ENCODE measurements around the gene ASPM. TPM values are rescaled to one million over a fixed set of nuclear protein-coding genes. Genes with fewer than 3 reads are reported as not detected.

ASPM gene
- polyA plus RNA-seq, 2 donors = 3.8 to 4.2 TPM

DNA sequence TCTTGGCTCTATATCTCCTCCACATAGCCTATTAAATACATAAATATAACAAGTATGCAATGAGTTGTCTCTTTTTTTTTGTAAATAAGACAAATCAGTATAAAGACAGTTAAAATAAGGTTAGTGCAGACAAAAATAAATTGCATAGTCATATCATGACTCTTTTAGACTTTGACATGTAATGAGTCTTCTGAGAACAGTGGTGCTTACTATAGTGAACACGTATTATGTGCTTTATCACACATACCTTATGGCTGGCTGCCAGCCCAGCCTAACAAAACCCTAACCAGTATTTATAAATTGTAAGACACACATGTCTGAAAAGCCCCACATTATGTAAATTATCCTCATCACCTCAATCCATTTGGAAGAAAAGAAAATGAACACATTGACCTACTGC is 50.3 kb downstream of the ASPM start:
- Histone ChIP-seq H3K27ac (ENCODE audit: low read depth in 2 of 2, low read length in 1 of 2) (no peak overlapping the region), H3K27me3 (ENCODE audit: control insufficient read depth in 1 of 2, insufficient read depth in 2 of 2, low read length in 2 of 2) (no peaks in the 10 kb centered on the region), H3K9me3 (ENCODE audit: control insufficient read depth in 2 of 2, insufficient read depth in 1 of 2, low read depth in 1 of 2, low read length in 1 of 2) (no peaks in the 10 kb centered on the region), H3K4me3 (ENCODE audit: low read depth in 1 of 2, low read length in 2 of 2) (no peak overlapping the region), H3K4me1 (ENCODE audit: control insufficient read depth in 2 of 2, insufficient read depth in 2 of 2, low read length in 1 of 2) (no peaks in the 10 kb centered on the region), H3K36me3 (ENCODE audit: control insufficient read depth in 2 of 2, insufficient read depth in 2 of 2, low read length in 1 of 2) (no peaks in the 10 kb centered on the region)
- 65 to 83% methylated on average over 1 of the region's 1 CpG for WGBS, 2 donors

DNA sequence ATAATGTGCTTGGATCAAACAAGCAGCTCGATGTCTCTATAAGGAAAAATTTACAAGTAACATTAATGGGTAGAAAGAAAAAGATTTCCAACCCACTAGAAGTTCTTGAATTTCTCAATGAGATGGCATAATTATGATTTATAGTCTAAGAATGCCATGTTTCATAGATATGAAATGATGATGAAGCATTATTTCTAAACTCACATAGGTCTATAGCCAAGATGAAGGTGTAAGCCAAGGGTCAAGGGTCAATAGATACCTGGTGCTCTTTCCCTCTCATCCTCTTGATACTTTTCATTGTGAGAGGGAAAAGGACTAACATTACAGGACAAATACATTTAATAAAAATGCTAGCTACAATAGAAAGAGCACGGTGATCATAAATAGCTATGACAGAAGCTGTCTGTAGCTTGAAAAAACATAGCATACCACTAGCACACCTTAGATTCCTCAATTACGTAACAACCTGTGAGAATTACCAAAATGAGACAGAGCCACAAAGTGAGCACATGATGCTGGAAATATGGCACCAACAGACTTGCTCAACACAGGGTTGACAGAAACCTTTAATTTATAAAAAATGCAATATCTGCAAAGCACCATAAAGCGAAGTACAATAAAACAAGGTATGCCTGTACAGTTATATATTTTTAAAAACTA is 53.1 kb downstream of the ASPM start:
- WGBS, 2 donors = 97 to 98% methylated on average over 4 of the region's 4 CpGs
- Histone ChIP-seq H3K9me3 (ENCODE audit: control insufficient read depth in 2 of 2, insufficient read depth in 1 of 2, low read depth in 1 of 2, low read length in 1 of 2) (no peaks in the 10 kb centered on the region), H3K36me3 (ENCODE audit: control insufficient read depth in 2 of 2, insufficient read depth in 2 of 2, low read length in 1 of 2) (no peaks in the 10 kb centered on the region), H3K4me3 (ENCODE audit: low read depth in 1 of 2, low read length in 2 of 2) (no peak overlapping the region), H3K4me1 (ENCODE audit: control insufficient read depth in 2 of 2, insufficient read depth in 2 of 2, low read length in 1 of 2) (no peaks in the 10 kb centered on the region), H3K27ac (ENCODE audit: low read depth in 2 of 2, low read length in 1 of 2) (no peak overlapping the region), H3K27me3 (ENCODE audit: control insufficient read depth in 1 of 2, insufficient read depth in 2 of 2, low read length in 2 of 2) (no peaks in the 10 kb centered on the region)

DNA sequence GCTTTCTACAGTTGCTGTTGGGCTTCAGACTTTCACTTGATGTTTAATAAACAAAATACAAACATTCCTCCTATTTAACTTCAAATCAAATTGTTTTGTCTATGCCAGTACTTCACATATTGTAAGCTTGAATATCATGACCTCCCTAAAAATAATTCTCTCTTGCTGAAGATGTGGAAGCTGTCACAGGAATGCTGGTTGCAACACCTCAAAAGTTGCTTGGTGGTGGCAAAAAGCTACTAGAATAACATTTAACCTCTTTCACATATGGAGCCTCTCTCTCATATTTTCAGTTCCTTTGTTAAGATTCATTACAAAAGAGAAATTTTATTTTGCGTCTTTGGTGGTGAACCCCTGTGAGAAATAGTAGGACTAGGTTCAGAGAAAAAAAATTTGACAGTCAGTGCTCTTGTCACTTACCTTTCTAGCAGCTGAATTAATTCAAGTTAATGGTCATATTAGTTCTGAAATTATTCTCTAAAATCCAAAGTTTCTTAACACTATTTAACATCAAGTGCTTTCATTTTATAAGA is 53.9 kb downstream of the ASPM start:
- 97 to 100% methylated on average over 1 of the region's 1 CpG for WGBS, 2 donors
- H3K4me1 ChIP-seq (ENCODE audit: control insufficient read depth in 2 of 2, insufficient read depth in 2 of 2, low read length in 1 of 2) = no peaks in the 10 kb centered on the region
- H3K4me3 ChIP-seq (ENCODE audit: low read depth in 1 of 2, low read length in 2 of 2) = no peak overlapping the region
- no peaks in the 10 kb centered on the region for H3K36me3 ChIP-seq (ENCODE audit: control insufficient read depth in 2 of 2, insufficient read depth in 2 of 2, low read length in 1 of 2)
- H3K9me3 ChIP-seq (ENCODE audit: control insufficient read depth in 2 of 2, insufficient read depth in 1 of 2, low read depth in 1 of 2, low read length in 1 of 2) = no peaks in the 10 kb centered on the region
- H3K27ac ChIP-seq (ENCODE audit: low read depth in 2 of 2, low read length in 1 of 2) = no peak overlapping the region
- no peaks in the 10 kb centered on the region for H3K27me3 ChIP-seq (ENCODE audit: control insufficient read depth in 1 of 2, insufficient read depth in 2 of 2, low read length in 2 of 2)

DNA sequence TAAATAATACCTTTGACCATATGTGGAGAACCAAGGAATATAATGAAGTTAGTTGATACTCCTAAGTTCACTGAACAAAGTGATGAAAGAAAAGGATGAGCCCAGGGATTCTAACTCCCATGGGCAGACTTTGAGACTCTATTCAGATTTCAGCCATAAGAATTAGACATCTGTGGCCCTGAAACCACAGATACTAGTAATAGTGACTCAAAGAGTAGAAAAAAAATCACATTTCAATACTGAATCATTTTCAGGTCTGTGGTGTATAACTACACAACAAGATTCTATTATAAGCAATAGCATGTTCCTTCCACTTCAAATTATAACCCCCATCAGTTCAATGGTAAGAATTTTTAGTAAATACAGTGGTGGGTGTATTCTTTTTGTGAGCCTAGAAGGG is 63.0 kb downstream of the ASPM start:
- peaks cover 0 to 3% of the 10 kb centered on the region in 2 donors for H3K36me3 ChIP-seq (ENCODE audit: control insufficient read depth in 2 of 2, insufficient read depth in 2 of 2, low read length in 1 of 2)
- no peaks in the 10 kb centered on the region for H3K4me1 ChIP-seq (ENCODE audit: control insufficient read depth in 2 of 2, insufficient read depth in 2 of 2, low read length in 1 of 2)
- no peak overlapping the region for H3K4me3 ChIP-seq (ENCODE audit: low read depth in 1 of 2, low read length in 2 of 2)
- peaks cover 0 to 7% of the 10 kb centered on the region in 2 donors for H3K9me3 ChIP-seq (ENCODE audit: control insufficient read depth in 2 of 2, insufficient read depth in 1 of 2, low read depth in 1 of 2, low read length in 1 of 2)
- no peak overlapping the region for H3K27ac ChIP-seq (ENCODE audit: low read depth in 2 of 2, low read length in 1 of 2)
- H3K27me3 ChIP-seq (ENCODE audit: control insufficient read depth in 1 of 2, insufficient read depth in 2 of 2, low read length in 2 of 2) = no peaks in the 10 kb centered on the region

DNA sequence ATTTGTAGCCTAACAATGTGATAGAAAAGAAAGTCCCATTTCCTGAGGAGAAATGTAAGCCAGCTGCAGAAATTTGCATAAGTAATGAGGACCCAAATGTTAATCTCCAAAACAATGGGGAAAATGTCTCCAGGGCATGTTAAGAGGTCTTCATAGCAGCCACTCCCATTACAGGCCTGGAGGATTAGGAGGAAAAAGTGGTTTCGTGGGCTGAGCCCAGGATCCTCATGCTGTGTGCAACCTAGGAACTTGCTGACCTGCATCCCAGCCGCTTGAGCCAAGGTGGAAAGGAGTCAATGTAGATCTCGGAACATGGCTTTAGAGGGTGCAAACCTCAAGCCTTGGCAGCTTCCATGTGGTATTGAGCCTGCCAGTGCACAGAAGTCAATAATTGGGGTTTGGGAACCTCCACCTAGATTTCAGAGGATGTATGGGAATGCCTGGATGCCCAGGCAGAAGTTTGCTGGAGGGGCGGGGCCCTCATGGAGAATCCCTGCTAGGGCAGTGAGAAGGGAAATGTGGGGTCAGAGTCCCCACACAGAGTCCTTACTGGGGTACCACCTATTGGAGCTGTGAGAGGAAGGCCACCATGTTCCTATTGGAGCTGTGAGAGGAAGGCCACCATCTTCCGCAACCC is 65.2 kb downstream of the ASPM start:
- H3K36me3 ChIP-seq (ENCODE audit: control insufficient read depth in 2 of 2, insufficient read depth in 2 of 2, low read length in 1 of 2) = peaks cover 0 to 3% of the 10 kb centered on the region in 2 donors
- no peaks in the 10 kb centered on the region for H3K27me3 ChIP-seq (ENCODE audit: control insufficient read depth in 1 of 2, insufficient read depth in 2 of 2, low read length in 2 of 2)
- H3K4me1 ChIP-seq (ENCODE audit: control insufficient read depth in 2 of 2, insufficient read depth in 2 of 2, low read length in 1 of 2) = no peaks in the 10 kb centered on the region
- 97 to 98% methylated on average over 5 of the region's 5 CpGs for WGBS, 2 donors
- H3K27ac ChIP-seq (ENCODE audit: low read depth in 2 of 2, low read length in 1 of 2) = no peak overlapping the region
- H3K9me3 ChIP-seq (ENCODE audit: control insufficient read depth in 2 of 2, insufficient read depth in 1 of 2, low read depth in 1 of 2, low read length in 1 of 2) = peaks cover 0 to 7% of the 10 kb centered on the region in 2 donors
- no peak overlapping the region for H3K4me3 ChIP-seq (ENCODE audit: low read depth in 1 of 2, low read length in 2 of 2)

DNA sequence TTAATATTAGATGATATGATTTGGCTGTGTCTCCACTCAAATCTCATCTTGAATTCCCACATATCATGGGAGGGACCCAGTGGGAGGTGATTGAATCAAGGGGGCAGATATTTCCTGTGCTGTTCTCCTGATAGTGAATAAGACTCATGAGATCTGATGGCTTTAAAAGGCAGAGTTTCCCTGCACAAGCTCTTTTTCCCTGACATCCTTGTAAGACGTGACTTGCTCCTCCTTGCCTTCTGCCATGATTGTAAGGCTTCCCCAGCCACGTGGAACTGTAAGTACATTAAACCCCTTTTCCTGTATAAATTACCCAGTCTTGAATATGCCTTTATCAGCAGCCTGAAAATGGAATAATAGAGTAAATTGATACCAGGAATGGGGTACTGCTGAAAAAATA is 66.1 kb downstream of the ASPM start:
- H3K9me3 ChIP-seq (ENCODE audit: control insufficient read depth in 2 of 2, insufficient read depth in 1 of 2, low read depth in 1 of 2, low read length in 1 of 2) = peaks cover 0 to 7% of the 10 kb centered on the region in 2 donors
- H3K27me3 ChIP-seq (ENCODE audit: control insufficient read depth in 1 of 2, insufficient read depth in 2 of 2, low read length in 2 of 2) = no peaks in the 10 kb centered on the region
- H3K4me3 ChIP-seq (ENCODE audit: low read depth in 1 of 2, low read length in 2 of 2) = no peak overlapping the region
- peaks cover 0 to 3% of the 10 kb centered on the region in 2 donors for H3K36me3 ChIP-seq (ENCODE audit: control insufficient read depth in 2 of 2, insufficient read depth in 2 of 2, low read length in 1 of 2)
- H3K27ac ChIP-seq (ENCODE audit: low read depth in 2 of 2, low read length in 1 of 2) = no peak overlapping the region
- WGBS, 2 donors = 94% methylated on average over 2 of the region's 2 CpGs
- H3K4me1 ChIP-seq (ENCODE audit: control insufficient read depth in 2 of 2, insufficient read depth in 2 of 2, low read length in 1 of 2) = no peaks in the 10 kb centered on the region

DNA sequence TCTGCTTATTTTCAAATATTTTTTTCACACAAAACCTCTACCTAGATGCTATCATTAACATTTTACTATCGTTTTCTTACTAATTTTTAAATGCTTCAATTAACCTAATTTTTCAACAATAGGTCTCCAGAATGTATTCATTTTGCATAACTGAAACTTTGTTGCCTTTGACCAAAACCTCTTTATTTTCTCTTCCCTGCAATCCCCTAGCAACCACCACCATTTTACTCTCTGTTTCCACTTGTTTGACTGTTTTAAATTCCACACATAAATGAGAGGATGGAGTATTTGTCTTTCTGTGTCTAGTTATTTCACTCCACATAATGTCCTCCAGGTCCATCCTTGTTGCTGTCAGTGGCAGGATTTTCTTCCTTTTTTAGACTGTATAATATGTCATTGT is 69.9 kb downstream of the ASPM start:
- WGBS, 2 donors = 70 to 85% methylated on average over 1 of the region's 1 CpG
- Histone ChIP-seq H3K4me1 (ENCODE audit: control insufficient read depth in 2 of 2, insufficient read depth in 2 of 2, low read length in 1 of 2) (no peaks in the 10 kb centered on the region), H3K27ac (ENCODE audit: low read depth in 2 of 2, low read length in 1 of 2) (no peak overlapping the region), H3K27me3 (ENCODE audit: control insufficient read depth in 1 of 2, insufficient read depth in 2 of 2, low read length in 2 of 2) (no peaks in the 10 kb centered on the region), H3K4me3 (ENCODE audit: low read depth in 1 of 2, low read length in 2 of 2) (no peak overlapping the region), H3K36me3 (ENCODE audit: control insufficient read depth in 2 of 2, insufficient read depth in 2 of 2, low read length in 1 of 2) (no peaks in the 10 kb centered on the region), H3K9me3 (ENCODE audit: control insufficient read depth in 2 of 2, insufficient read depth in 1 of 2, low read depth in 1 of 2, low read length in 1 of 2) (peaks cover 0 to 6% of the 10 kb centered on the region in 2 donors)

DNA sequence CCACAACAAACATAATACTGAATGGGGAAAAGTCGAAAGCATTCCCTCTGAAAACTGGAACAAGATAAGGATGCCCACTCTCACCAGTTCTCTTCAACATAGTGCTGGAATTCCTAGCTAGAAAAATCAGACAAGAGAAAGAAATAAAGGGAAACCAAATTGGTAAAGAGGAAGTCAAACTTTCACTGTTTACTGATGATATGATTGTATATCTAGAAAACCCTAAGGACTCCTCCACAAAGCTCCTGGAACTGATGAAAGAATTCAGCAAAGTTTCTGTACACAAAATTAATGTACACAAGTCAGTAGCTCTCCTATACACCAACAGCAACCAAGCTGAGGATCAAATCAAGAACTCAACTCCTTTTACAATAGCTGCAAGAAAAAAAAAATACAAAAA is 72.5 kb downstream of the ASPM start:
- no peaks in the 10 kb centered on the region for H3K9me3 ChIP-seq (ENCODE audit: control insufficient read depth in 2 of 2, insufficient read depth in 1 of 2, low read depth in 1 of 2, low read length in 1 of 2)
- WGBS, 2 donors = 90 to 93% methylated on average over 1 of the region's 1 CpG

DNA sequence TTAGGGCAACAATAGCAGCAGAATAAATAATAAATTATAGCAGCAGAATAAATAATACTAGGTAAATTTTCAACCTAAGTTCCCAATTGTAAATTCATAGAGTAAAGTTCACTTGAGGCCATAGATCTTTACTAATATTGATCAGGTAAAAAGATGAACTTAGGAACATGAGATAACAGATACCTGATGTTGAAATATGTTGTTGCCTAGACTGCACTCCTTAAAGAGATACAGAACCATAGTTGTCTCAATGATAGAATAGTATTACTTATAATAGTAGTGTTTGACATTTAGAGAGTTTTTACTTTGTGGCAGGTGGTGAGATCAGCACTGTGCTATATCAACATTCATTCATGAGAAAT is 79.0 kb downstream of the ASPM start:
- Histone ChIP-seq H3K9me3 (ENCODE audit: control insufficient read depth in 2 of 2, insufficient read depth in 1 of 2, low read depth in 1 of 2, low read length in 1 of 2) (peaks cover 0 to 3% of the 10 kb centered on the region in 2 donors), H3K36me3 (ENCODE audit: control insufficient read depth in 2 of 2, insufficient read depth in 2 of 2, low read length in 1 of 2) (no peaks in the 10 kb centered on the region), H3K27me3 (ENCODE audit: control insufficient read depth in 1 of 2, insufficient read depth in 2 of 2, low read length in 2 of 2) (peaks cover 0 to 2% of the 10 kb centered on the region in 2 donors), H3K4me3 (ENCODE audit: low read depth in 1 of 2, low read length in 2 of 2) (no peak overlapping the region), H3K4me1 (ENCODE audit: control insufficient read depth in 2 of 2, insufficient read depth in 2 of 2, low read length in 1 of 2) (no peaks in the 10 kb centered on the region), H3K27ac (ENCODE audit: low read depth in 2 of 2, low read length in 1 of 2) (no peak overlapping the region)

More for the DNA sequence above, 72.5 kb downstream of the ASPM start:
- Histone ChIP-seq H3K27me3 (ENCODE audit: control insufficient read depth in 1 of 2, insufficient read depth in 2 of 2, low read length in 2 of 2) (no peaks in the 10 kb centered on the region), H3K27ac (ENCODE audit: low read depth in 2 of 2, low read length in 1 of 2) (no peak overlapping the region), H3K4me1 (ENCODE audit: control insufficient read depth in 2 of 2, insufficient read depth in 2 of 2, low read length in 1 of 2) (no peaks in the 10 kb centered on the region), H3K36me3 (ENCODE audit: control insufficient read depth in 2 of 2, insufficient read depth in 2 of 2, low read length in 1 of 2) (no peaks in the 10 kb centered on the region), H3K4me3 (ENCODE audit: low read depth in 1 of 2, low read length in 2 of 2) (no peak overlapping the region)

All from esophagus (tissue), 2 donors.